ENCODE results near the gene SPPL2A.

GRCh38 chr15:50786438-50786837 lies 20.9 kb upstream of the SPPL2A start:
- TF ChIP-seq POLR2AphosphoS5 (IDR thresholded peaks at IDR 0.05; ENCODE audit: low read depth, low read length) (no peak), REST (IDR thresholded peaks at IDR 0.05; ENCODE audit: insufficient read depth in 1 of 2, low read depth in 2 of 2, low read length in 2 of 2) (no peak), SIN3A (IDR thresholded peaks at IDR 0.05; ENCODE audit: borderline replicate concordance, insufficient read depth, low read length) (no peak), TAF1 (IDR thresholded peaks at IDR 0.05; ENCODE audit: borderline replicate concordance, insufficient read depth, low read length) (no peak), FOXP2 (optimal IDR thresholded peaks at IDR 0.05; ENCODE audit: borderline replicate concordance, extremely low read depth, extremely low read length, insufficient read depth) (no peak)

Data from PFSK-1 (cell line).